ENCODE measurements around the gene FSTL4.

- no peak for TF ChIP-seq CSDC2 (CRISPR knock-in tag; IDR thresholded peaks at IDR 0.05)
- no peak for TF ChIP-seq ARNTL (CRISPR knock-in tag; IDR thresholded peaks at IDR 0.05; ENCODE audit: borderline replicate concordance, low read depth)
- TF ChIP-seq TCF4 (CRISPR knock-in tag; IDR thresholded peaks at IDR 0.05; ENCODE audit: borderline replicate concordance), result no peak
Measured at GRCh38 chr5:133415506-133415905, 196.8 kb downstream of the FSTL4 start.
